SK-N-SH (cell line): ENCODE results near the gene SPSB3.

Source experiments
- CTCF ChIP-seq: fragments of 200-600 bp; sonication (generic); IDR thresholded peaks from 2 replicates; pipeline ENCODE4 v1.6.1; 2017; ENCODE audit warnings: antibody characterized with exemption, mild to moderate bottlenecking, moderate library complexity
- EP300 ChIP-seq, 2 experiments: IDR thresholded peaks; 2 replicates each; pipeline versions ENCODE4 v1.4.0 to v1.6.1; 2012; ENCODE audit warnings: borderline replicate concordance in 1 of 2, low read depth in 1 of 2, low read length in 1 of 2
- MEF2A ChIP-seq: IDR thresholded peaks from 2 replicates; pipeline ENCODE4 v1.4.0; 2012; ENCODE audit warnings: low read depth, borderline replicate concordance
- POLR2AphosphoS5 ChIP-seq: IDR thresholded peaks from 2 replicates; pipeline ENCODE4 v1.6.1; 2012; ENCODE audit warnings: low read depth, low read length
- RAD21 ChIP-seq: IDR thresholded peaks from 2 replicates; pipeline ENCODE4 v1.6.1; 2012; ENCODE audit warnings: mild to moderate bottlenecking, low read length

GRCh38 chr16:1785846-1786170 lies 3.4 kb upstream of the SPSB3 start:
- no peak for TF ChIP-seq CTCF
- no peak for TF ChIP-seq POLR2AphosphoS5
- TF ChIP-seq RAD21 = no peak
- TF ChIP-seq EP300 (IDR thresholded peaks at IDR 0.05; ENCODE audit: borderline replicate concordance in 1 of 2, low read depth in 1 of 2, low read length in 1 of 2) = no peak
- TF ChIP-seq MEF2A = no peak
